Ectodermal cell (in vitro differentiated cells): ENCODE results near the gene CDYL.

ENCODE experiments used
- H3K27ac ChIP-seq: 2 replicates; pipeline ENCODE4 v1.7.0; 2013; ENCODE audit warnings: mild to moderate bottlenecking, low read depth, low read length; ENCODE audit not compliant: insufficient read depth, poor library complexity, severe bottlenecking
- H3K27me3 ChIP-seq: 2 replicates; pipeline ENCODE4 v1.7.0; 2013; ENCODE audit warnings: mild to moderate bottlenecking, low read length; ENCODE audit not compliant: insufficient read depth, control insufficient read depth, poor library complexity, severe bottlenecking
- H3K36me3 ChIP-seq: one replicate; pipeline ENCODE4 v1.7.0; 2013; ENCODE audit warnings: low read length; ENCODE audit not compliant: control insufficient read depth, insufficient read depth
- H3K4me1 ChIP-seq: one replicate; pipeline ENCODE4 v1.7.0; 2013; ENCODE audit warnings: low read length; ENCODE audit not compliant: control insufficient read depth, insufficient read depth
- H3K4me3 ChIP-seq: 2 replicates; pipeline ENCODE4 v1.7.0; 2013; ENCODE audit warnings: low read depth, low read length, control low read depth; ENCODE audit not compliant: insufficient read depth
- H3K9me3 ChIP-seq: 2 replicates; pipeline ENCODE4 v1.7.0; 2013; ENCODE audit warnings: mild to moderate bottlenecking, low read length, moderate library complexity; ENCODE audit not compliant: control insufficient read depth
- WGBS, 2 experiments: methylation state at CpG; one replicate each; pipeline ENCODE4 v1.1.7; 2013; ENCODE audit warnings: missing lambda C conversion rate in 2 of 2; 5-methylcytosine and 5-hydroxymethylcytosine counted together

Gene CDYL

GRCh38 chr6:4940416-4940815, 164.2 kb downstream of the CDYL start:
- Histone ChIP-seq H3K27ac (no peak overlapping the region), H3K36me3 (peaks cover 7% of the 10 kb centered on the region), H3K4me1 (no peaks in the 10 kb centered on the region), H3K4me3 (no peak overlapping the region), H3K27me3 (no peaks in the 10 kb centered on the region), H3K9me3 (no peaks in the 10 kb centered on the region)
- 93 to 95% methylated on average over 5 of the region's 5 CpGs for WGBS, 2 experiments

DNA sequence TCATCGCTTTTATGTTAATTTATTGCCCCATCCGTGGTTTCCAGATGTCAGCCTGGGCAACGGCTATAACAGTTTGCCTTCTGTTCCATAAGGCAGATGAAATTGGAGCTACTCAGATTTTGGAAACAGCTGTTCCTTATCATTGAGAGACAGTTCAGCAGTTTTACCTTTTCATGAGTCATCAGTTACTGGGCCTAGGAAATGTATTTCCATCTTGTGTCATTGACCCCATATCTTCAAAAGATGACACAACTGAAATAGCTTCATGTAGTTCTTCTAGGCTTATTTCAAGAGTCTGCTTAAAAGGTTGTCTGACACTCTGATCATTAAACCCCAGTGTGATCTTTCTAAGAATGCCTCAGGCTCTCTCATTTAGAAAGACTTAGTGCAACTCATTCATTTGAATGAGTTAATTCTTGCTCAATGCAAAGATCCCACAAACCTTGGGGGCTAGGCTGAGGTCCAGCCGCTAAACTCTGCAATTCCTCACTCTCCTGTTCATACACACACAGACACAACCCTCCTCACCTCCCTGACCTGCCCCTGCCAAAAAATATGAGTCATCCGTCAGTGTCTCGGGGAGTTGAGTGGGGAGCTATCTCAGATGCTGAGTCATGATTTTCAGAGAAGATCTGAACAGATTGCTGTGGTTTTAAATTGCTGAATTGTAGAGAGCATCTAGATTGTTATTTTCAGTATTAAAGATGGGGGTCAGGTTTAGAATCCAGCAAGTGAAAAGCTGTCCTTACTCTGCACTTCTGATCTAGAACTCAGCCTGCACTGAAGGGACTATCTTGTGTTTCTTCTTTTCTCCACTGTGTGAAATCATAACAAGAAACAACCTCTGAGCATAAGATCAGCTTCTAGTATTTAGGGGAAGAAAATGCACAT, 165.8 kb downstream of the CDYL start:
- 90 to 94% methylated on average over 6 of the region's 6 CpGs for WGBS, 2 experiments
- peaks cover 14% of the 10 kb centered on the region for H3K36me3 ChIP-seq
- no peaks in the 10 kb centered on the region for H3K4me1 ChIP-seq
- no peaks in the 10 kb centered on the region for H3K9me3 ChIP-seq
- H3K27ac ChIP-seq: no peak overlapping the region
- H3K4me3 ChIP-seq: no peak overlapping the region
- no peaks in the 10 kb centered on the region for H3K27me3 ChIP-seq

DNA sequence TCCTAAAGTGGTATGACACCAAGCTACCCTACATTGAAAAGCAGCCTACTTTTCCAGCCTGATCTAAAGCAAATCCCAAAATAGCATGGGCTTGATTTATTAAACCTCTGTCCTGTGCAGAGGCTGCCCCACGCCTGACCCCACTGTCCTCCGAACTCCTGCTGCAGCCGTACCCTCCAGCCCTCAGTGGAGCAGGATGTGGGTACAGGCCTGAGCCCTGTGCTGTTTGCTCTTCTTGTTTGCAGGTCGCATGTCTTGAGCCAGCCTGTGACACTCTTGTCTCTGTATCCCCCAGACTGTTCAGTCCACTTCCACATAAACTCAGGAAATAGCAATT, 166.4 kb downstream of the CDYL start:
- WGBS, 2 experiments: 93 to 96% methylated on average over 4 of the region's 4 CpGs
- peaks cover 14% of the 10 kb centered on the region for H3K36me3 ChIP-seq
- no peaks in the 10 kb centered on the region for H3K27me3 ChIP-seq
- H3K9me3 ChIP-seq: no peaks in the 10 kb centered on the region
- H3K4me3 ChIP-seq: no peak overlapping the region
- no peak overlapping the region for H3K27ac ChIP-seq
- H3K4me1 ChIP-seq: no peaks in the 10 kb centered on the region

DNA sequence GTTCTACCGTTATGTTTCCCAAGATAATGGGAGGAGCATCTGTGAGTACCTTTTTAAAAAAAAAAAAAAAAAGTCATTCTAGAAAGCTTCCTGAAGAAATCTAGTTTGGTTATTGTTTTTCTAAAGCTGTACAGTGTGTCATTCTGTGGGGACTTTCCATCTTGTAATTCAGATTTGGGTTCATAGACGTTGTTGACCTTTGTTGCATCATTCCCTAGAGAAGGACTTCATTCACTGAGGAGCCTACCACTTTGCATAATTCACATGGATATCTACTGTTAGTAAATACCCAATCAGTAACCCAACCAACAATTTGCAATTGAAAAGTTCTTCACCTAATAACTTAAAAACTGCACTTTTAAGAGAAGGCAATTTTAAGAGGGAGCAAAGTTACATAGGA, 167.5 kb downstream of the CDYL start:
- no peaks in the 10 kb centered on the region for H3K27me3 ChIP-seq
- WGBS, 2 experiments: 90 to 94% methylated on average over 1 to 2 of the region's 2 CpGs
- H3K4me1 ChIP-seq: no peaks in the 10 kb centered on the region
- no peak overlapping the region for H3K4me3 ChIP-seq
- H3K9me3 ChIP-seq: no peaks in the 10 kb centered on the region
- no peak overlapping the region for H3K27ac ChIP-seq
- peaks cover 14% of the 10 kb centered on the region for H3K36me3 ChIP-seq

- peaks cover 14% of the 10 kb centered on the region for H3K36me3 ChIP-seq
- H3K4me1 ChIP-seq: no peaks in the 10 kb centered on the region
- H3K9me3 ChIP-seq: no peaks in the 10 kb centered on the region
- H3K27me3 ChIP-seq: no peaks in the 10 kb centered on the region
- no peak overlapping the region for H3K4me3 ChIP-seq
- 93 to 97% methylated on average over 8 of the region's 8 CpGs for WGBS, 2 experiments
- no peak overlapping the region for H3K27ac ChIP-seq
These were observed 168.1 kb downstream of the CDYL start for GRCh38 chr6:4944325-4944724.

GRCh38 chr6:4946521-4946920, 170.3 kb downstream of the CDYL start:
- H3K27ac ChIP-seq: no peak overlapping the region
- 93 to 96% methylated on average over 11 of the region's 11 CpGs for WGBS, 2 experiments
- H3K4me3 ChIP-seq: no peak overlapping the region
- H3K27me3 ChIP-seq: no peaks in the 10 kb centered on the region
- H3K9me3 ChIP-seq: no peaks in the 10 kb centered on the region
- peaks cover 14% of the 10 kb centered on the region for H3K36me3 ChIP-seq
- no peaks in the 10 kb centered on the region for H3K4me1 ChIP-seq

GRCh38 chr6:4947716-4948115, 171.5 kb downstream of the CDYL start:
- 92 to 93% methylated on average over 13 of the region's 13 CpGs for WGBS, 2 experiments
- H3K4me3 ChIP-seq: no peak overlapping the region
- no peak overlapping the region for H3K27ac ChIP-seq
- no peaks in the 10 kb centered on the region for H3K27me3 ChIP-seq
- H3K4me1 ChIP-seq: no peaks in the 10 kb centered on the region
- H3K36me3 ChIP-seq: peaks cover 14% of the 10 kb centered on the region
- H3K9me3 ChIP-seq: no peaks in the 10 kb centered on the region

DNA sequence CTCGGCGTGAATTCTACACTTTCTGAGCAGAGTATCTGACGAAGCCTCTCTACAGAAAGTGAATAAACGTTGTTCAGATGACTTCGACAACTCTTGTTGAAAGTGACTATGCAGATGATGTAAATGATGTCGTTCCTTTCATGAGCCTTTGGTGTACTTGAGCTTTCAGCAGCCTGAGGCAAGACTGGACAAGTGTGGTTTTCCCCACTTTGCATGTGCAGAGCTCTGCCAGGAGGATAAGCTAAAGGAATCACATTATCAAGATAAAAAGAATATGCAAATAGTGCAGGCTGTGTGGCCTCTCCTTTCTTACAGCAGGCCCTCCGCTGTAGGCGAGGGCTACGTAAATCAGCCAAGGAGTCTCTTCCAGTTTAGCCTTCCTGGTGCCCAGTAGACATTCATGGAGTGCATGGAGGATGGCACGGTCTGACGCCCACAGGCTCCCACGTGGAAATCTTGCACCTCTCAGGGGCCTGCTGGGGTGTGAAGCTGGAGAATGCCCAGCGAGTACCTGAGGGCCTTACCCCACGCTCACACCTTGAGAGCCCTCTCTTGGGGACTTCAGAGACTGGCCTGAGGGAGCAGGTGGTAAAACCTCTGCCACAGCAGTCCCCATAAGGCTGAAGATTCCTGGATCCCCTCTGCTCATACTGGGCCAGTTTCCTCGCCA, 172.7 kb downstream of the CDYL start:
- Histone ChIP-seq H3K27ac (no peak overlapping the region), H3K27me3 (no peaks in the 10 kb centered on the region), H3K9me3 (no peaks in the 10 kb centered on the region), H3K4me1 (no peaks in the 10 kb centered on the region), H3K36me3 (peaks cover 13% of the 10 kb centered on the region), H3K4me3 (no peak overlapping the region)
- 88 to 89% methylated on average over 15 of the region's 15 CpGs for WGBS, 2 experiments

GRCh38 chr6:4950076-4950475, 173.9 kb downstream of the CDYL start:
- no peaks in the 10 kb centered on the region for H3K27me3 ChIP-seq
- H3K9me3 ChIP-seq: no peaks in the 10 kb centered on the region
- H3K4me1 ChIP-seq: no peaks in the 10 kb centered on the region
- no peak overlapping the region for H3K4me3 ChIP-seq
- H3K27ac ChIP-seq: no peak overlapping the region
- H3K36me3 ChIP-seq: peaks cover 7% of the 10 kb centered on the region
- 93 to 94% methylated on average over 11 of the region's 11 CpGs for WGBS, 2 experiments

- no peak overlapping the region for H3K27ac ChIP-seq
- WGBS, 2 experiments: 92 to 93% methylated on average over 14 of the region's 14 CpGs
- H3K4me3 ChIP-seq: no peak overlapping the region
- no peaks in the 10 kb centered on the region for H3K27me3 ChIP-seq
- H3K36me3 ChIP-seq: peaks cover 2% of the 10 kb centered on the region
- no peaks in the 10 kb centered on the region for H3K9me3 ChIP-seq
- no peaks in the 10 kb centered on the region for H3K4me1 ChIP-seq
These were observed 174.8 kb downstream of the CDYL start for GRCh38 chr6:4950836-4951533.
